Erythroblast (primary cell): ENCODE data around the gene DNAAF1.

ENCODE experiments used
- GATA1 ChIP-seq: IDR thresholded peaks from 2 replicates; pipeline ENCODE4 v1.6.1; 2011; ENCODE audit warnings: low read depth, mild to moderate bottlenecking, control low read depth, low read length, moderate library complexity
- POLR2A ChIP-seq: IDR thresholded peaks from 2 replicates; pipeline ENCODE4 v1.6.1; 2011; ENCODE audit warnings: mild to moderate bottlenecking, low read length

DNA sequence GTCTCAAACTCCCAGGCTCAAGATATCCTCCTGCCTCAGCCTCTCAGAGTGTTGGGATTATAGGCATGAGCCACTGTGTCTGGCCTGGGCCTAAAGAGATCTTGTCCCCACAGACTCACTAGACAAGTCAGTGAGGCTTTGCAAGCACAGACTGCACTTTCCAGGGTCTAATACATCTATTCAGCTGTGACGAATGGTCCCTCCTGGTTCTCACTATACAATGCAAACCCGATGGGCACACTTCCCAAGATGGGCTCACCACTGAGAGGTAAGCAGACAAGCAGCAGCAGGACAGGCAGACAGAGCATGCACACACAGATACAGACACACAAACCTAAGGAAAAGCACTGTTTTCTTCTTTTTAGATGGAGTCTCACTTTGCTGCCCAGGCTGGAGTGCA lies 37.2 kb upstream of the DNAAF1 start:
- TF ChIP-seq POLR2A (no peak), GATA1 (no peak)
